Omental fat pad (tissue), 4 donors: ENCODE measurements around the gene RGS19. TPM values are rescaled to one million over a fixed set of nuclear protein-coding genes. Genes with fewer than 3 reads are reported as not detected.

Experiments
- ATAC-seq: fragments of 150-250 bp; one replicate; pipeline ENCODE4 v1.9.1; 2016; ENCODE audit warnings: mild to moderate bottlenecking, moderate library complexity; ENCODE audit not compliant: low FRiP score
- DNase-seq: peaks from one replicate; pipeline ENCODE4 v3.0.0-alpha.2; 2019; ENCODE audit warnings: low spot score
- total RNA-seq, 4 donors: library from RNA; depleted of rRNA; stranded (reverse); fragments of >200 nt; gene quantifications; one replicate each; pipeline ENCODE4 v1.1.0, GENCODE V29; 2016
- TF ChIP-seq, protein P1 (sequence below), 3 donors: fragments of 450-650 bp; IDR thresholded peaks; one replicate each; pipeline ENCODE4 v1.5.1; 2016 to 2017; ENCODE audit warnings: antibody characterized with exemption in 3 of 3, mild to moderate bottlenecking in 3 of 3, moderate library complexity in 2 of 3

The RGS19 gene
- total RNA-seq, 4 donors from 2014 or later: 14.0 to 45.1 (median 29.3) TPM

DNA sequence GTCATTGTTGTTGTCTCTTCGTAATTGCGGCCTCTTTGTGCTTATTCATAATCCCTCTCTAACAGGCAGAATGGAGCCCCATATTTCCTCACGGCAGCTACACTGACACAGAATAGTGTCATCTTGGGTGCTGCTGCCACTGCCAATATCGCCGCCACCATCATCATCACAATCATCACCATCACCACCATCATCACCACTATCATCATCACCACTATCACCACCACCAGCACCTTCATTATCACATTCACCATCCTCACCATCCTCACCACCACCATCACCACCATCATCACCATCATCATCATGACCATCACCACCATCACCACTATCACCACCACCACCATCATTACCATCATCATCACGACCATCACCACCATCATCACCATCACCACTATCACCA is 17.2 kb upstream of the RGS19 start:
- ATAC-seq (no peak), DNase-seq (no peak)
- TF ChIP-seq, protein P1, sequence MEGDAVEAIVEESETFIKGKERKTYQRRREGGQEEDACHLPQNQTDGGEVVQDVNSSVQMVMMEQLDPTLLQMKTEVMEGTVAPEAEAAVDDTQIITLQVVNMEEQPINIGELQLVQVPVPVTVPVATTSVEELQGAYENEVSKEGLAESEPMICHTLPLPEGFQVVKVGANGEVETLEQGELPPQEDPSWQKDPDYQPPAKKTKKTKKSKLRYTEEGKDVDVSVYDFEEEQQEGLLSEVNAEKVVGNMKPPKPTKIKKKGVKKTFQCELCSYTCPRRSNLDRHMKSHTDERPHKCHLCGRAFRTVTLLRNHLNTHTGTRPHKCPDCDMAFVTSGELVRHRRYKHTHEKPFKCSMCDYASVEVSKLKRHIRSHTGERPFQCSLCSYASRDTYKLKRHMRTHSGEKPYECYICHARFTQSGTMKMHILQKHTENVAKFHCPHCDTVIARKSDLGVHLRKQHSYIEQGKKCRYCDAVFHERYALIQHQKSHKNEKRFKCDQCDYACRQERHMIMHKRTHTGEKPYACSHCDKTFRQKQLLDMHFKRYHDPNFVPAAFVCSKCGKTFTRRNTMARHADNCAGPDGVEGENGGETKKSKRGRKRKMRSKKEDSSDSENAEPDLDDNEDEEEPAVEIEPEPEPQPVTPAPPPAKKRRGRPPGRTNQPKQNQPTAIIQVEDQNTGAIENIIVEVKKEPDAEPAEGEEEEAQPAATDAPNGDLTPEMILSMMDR (IDR thresholded peaks at IDR 0.05): no peak

- ATAC-seq (no peak), DNase-seq (no peak)
These were observed 16.6 kb upstream of the RGS19 start for GRCh38 chr20:64095927-64096326.

GRCh38 chr20:64095455-64095854 is 16.1 kb upstream of the RGS19 start:
- ATAC-seq: no peak
- no peak for DNase-seq
- TF ChIP-seq, protein P1 (IDR thresholded peaks at IDR 0.05): no peak

More at GRCh38 chr20:64095927-64096326, 16.6 kb upstream of the RGS19 start:
- TF ChIP-seq, protein P1 (IDR thresholded peaks at IDR 0.05): no peak

GRCh38 chr20:64093013-64093503 is 13.7 kb upstream of the RGS19 start:
- DNase-seq (no peak), ATAC-seq (no peak)
- TF ChIP-seq, protein P1 (IDR thresholded peaks at IDR 0.05): no peak

DNA sequence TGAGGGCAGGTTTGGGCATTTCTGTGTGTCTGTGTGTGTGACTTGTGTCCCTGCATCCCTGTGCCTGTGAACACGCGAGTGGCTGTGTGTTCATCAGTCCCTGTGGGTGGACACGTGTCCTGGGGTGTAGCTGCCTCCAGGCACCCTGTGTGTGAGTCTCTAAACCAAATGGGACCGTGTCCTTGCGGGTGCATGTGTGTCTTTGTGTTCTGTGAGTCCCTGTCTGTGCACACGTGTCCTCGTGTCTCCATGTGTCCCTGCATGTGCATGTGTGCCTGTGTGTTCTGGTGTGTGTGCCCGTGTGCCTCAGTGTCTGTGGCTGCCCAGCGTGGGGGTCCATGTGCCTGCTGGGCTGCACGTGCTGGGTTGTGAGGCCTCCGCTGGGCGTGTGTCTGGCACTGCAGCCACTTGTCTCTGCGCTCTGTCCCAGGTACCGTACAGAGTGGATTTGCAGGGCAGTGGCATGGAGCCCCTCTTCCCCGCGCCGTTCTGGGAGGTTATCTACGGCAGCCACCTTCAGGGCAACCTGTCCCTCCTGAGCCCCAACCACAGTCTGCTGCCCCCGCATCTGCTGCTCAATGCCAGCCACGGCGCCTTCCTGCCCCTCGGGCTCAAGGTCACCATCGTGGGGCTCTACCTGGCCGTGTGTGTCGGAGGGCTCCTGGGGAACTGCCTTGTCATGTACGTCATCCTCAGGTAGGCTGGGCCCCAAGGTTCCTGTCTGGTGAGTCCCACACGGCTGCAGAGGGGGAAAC is 13.1 kb upstream of the RGS19 start:
- TF ChIP-seq, protein P1 (IDR thresholded peaks at IDR 0.05): no peak
- no peak for ATAC-seq
- no peak for DNase-seq

DNA sequence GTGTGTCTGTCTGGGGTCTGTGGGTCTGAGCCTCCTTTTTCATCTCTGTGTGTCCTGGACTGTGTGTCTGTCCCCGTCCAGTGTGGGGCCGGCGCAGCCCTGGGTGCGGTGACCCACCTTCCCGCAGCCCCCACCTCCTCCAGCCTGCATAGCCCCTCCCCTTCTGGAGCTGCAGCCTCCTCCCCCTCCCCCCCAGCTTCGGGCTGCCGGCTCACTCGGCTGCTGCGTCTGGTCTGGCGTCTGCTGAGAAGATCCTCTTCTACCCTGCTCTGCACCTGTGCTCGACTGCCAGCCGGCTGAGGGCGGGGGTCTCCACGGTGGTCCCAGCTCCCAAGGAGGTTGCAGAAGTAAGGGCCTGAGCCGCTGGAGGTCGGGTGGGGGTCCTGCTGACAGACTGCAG is 12.5 kb upstream of the RGS19 start:
- ATAC-seq: no peak
- TF ChIP-seq, protein P1 (IDR thresholded peaks at IDR 0.05): no peak
- no peak for DNase-seq

DNA sequence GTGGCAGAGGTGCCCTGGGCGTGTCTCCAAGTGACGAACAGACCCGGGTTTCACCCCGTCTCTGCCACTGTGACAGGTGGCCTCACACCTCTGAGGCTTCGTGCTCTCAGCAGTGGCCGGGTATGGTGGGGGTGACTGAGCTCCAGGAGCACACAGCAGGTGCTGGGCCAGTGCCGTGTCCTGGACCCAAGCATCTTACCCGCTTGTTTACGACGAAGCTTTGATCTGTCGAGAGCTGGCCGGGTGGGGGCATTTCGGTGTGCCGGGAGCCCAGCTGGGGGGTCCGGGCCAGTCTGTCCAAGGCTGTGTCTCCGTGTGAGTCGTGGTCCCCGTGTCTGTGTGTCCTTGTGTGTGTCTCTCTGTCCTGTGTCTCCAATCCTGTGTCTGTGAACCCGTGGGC is 12.0 kb upstream of the RGS19 start:
- TF ChIP-seq, protein P1 (IDR thresholded peaks at IDR 0.05): no peak
- no peak for ATAC-seq
- DNase-seq: no peak
